Epidermal melanocyte (primary cell): ENCODE measurements around the gene HOXA11.
A peak's percentile ranks its signal among the peaks of the same experiment; 100 is the strongest.

ENCODE experiments used
- DNase-seq: peaks from one replicate; pipeline ENCODE4 v3.0.0; 2011; ENCODE audit warnings: low spot score; ENCODE audit not compliant: insufficient read length

Gene HOXA11

DNA sequence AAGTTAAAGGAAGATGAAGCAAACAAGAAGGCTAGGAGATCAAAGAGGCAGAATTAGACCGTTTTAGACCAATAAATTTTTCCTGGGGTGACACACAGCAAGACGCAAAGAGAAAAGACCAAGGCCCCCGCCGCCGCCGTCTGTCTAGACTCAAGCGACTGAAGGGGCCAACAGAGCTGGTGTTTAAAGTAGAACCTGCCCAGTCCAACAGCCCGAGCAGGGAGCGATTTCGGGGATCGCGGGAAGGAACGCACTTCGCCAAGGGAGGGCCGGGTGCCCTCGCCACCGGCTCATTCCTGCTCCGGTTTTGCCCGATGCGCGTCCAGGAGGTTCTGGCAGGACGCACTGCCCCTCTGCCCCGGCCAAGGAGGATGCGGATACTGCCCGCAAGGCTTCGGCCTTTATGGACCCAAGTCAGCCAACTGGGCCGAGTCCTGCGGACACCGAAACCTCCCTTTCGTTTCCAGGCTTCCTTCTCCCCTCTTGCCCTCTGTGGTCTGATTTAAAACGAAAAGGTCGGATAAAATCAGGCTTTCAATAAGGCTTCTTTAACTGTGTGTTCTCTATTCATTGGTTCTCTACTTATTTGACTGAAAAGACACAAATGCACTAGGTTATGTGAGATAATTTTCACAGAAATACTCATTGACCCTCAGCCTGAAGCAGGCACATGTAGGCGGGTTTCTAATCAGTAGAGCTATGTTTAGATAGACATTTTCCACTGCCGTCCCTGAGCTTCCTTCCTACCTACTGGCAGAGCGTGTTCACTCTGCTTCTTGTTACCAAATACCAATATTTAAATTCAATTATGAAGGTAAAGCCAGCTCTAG lies 26.4 kb downstream of the HOXA11 start:
- no peak for DNase-seq

DNA sequence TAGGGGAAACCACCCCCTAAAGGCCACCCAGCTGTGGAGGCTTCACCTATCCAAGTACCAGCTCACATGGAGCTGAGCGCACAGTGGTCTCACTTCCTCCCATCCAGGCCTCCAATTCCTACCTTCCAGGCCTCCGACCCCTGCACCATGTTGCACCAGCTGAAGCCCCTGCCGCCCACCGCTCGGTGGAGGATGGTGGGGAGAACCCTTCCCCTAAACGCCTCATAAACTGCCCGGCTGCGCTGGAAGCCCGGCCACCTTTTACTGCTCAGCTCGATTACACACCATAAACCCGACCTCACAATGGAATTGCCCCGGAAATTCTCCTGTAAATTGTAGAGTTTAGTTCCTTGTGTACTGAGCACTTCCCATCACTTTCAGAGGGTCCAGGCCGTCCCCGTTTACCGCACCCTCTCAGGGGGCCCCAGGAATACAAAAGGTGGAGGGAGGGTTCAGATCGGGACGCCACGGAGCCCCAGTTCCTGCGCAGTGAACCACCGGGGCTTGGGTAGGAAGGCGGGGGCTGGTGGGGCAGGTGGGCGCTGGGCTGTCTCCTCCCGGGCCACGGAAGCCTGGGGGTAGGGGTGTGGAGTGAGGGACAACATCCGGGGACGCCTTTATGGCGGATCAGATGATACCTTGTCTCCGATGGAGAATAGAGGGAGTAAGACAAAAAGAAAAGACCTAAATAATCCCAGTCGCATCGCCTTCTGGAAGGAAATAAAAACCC lies 27.2 kb downstream of the HOXA11 start:
- no peak for DNase-seq

DNA sequence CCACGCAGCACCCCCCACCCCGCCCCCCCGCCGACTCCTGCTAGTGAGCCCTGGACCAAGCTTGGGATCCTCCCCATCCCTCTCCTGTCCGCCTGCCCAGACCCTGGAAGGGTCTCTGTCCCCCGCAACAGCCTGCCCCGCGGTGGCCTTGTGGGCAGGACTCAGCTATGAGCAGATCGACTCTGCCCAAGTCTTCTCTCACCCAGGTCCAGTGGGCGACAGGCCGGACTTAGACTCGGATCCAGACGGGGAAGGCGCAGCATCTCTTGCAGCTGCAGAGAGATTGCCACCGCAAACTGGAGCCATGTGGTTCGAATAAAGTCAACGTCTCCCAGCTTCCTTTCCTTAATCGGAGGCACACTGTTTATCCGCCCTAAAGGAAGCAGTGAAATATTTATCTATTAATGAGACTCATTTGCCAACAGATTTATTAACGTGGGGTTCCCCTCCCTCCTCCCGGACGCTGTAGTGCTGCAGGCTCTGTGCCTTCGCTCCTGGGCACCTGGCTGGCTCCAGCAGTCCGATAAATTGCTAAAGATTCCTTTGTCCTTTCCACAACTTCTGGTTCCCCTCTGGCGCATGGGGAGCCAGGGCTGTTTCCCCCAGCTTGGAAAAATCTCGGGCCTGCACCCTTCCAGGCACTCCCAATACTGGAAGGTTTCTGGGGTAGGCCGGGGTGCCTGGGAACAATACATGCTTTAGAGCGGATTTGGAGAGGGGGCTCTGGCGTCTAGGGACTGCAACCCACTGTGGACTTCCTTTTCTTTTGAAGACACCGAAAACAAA lies 27.9 kb downstream of the HOXA11 start:
- no peak for DNase-seq

DNA sequence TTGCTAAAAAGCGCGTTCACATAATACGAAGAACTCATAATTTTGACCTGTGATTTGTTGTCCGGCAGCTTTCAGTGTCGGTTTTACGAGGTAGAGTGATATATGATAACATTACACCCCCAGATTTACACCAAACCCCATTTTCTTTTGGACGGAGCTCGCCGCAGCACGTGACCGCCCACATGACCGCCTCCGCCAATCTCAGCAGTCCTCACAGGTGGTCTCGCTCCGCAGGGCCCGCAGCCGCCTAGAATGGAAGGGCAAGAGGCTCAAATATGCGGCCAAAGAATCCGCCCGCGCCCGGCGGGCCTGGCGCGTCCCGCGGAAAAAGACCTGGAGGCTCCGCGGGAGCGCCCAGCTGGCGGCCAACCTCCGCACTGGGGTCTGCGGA lies 28.5 kb downstream of the HOXA11 start, which contains the start of gene HOXA7:
HOXA7 (minus strand) TSS at position 168 of the 391 bp plus-strand sequence; CDS start at position 38, 130 bp downstream.
- DNase-seq: peak; percentile 89

DNA sequence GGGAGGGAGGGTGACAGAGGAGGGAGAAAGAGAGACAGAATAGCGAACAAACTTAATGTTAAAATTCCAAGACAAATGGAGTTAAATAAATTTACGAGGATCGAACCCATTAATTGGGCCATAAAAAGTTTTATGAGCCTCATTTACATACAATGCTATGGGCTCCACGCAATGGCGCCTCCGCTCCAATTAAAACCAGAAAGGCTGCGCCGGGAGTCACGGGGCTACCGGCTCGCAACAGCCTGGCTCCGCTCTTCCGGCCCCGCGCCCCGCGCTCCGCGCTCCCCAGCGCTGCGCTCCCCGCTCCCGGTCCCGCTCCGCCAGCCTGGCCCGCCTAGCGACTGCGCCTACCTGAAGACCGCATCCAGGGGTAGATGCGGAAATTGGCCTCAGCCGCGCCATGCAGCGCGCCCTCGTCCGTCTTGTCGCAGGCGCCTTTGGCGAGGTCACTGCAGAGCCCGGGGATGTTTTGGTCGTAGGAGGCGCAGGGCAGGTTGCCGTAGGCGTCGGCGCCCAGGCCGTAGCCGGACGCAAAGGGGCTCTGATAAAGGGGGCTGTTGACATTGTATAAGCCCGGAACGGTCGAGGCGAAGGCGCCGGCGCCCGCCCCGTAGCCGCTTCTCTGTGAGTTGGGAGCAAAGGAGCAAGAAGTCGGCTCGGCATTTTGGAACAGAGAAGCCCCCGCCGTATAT lies 29.1 kb downstream of the HOXA11 start:
- no peak for DNase-seq

DNA sequence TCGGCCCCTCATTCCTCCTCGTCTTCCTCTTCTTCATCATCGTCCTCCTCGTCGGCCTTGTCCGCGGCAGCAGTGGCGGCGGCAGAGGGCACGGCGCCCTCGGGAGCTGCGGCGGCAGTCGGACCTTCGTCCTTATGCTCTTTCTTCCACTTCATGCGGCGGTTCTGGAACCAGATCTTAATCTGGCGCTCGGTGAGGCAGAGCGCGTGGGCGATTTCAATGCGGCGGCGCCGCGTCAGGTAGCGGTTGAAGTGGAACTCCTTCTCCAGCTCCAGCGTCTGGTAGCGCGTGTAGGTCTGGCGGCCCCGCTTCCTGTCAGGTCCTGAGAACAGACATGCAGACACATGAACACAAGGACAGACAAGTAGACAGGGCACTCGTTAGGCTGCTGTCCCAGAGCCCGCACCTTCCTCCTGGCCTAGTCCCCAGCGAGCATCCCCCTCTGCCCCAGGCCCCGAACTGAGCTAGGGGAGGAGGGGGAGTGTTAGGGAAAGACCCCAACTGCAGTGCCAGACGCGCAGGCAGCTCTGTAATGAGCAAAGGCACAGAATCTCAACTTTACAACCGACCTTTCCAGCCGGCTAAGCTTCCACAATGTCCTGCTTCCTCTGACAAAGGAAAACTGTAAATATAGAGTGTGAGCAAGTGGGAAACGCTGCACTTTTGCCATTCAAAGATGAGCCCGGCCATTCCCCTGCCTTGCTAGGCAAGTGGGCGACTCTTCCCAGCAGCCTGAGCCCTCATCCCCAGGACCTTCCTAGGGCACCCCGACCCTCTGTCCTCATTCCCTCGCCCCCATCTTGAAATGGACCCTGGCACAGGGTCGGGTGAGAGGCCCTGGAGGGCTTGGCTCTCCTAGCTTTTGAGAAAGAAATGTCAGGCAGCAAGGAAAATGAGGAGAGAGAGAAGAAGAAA lies 29.9 kb downstream of the HOXA11 start:
- no peak for DNase-seq

DNA sequence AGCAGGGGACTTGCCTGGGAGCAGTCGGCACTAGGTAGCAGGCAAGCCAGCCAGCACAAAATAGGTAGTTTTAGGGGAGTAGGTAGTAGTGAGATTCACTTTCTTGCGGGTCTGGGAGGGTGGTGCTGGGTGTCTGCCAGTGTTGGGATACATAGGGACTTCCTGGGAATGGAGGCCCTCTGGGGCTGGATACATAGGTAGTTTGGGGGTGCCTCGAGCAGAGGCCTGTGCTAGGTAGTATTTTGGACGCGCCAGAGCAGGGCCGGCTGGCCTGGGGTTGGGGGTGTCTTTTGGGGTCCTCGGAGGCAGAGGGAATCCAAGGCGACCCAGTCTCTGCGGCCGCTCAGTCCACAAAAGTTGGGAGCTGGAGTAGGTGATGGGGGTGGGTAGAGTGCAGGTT lies 30.7 kb downstream of the HOXA11 start:
- no peak for DNase-seq

DNA sequence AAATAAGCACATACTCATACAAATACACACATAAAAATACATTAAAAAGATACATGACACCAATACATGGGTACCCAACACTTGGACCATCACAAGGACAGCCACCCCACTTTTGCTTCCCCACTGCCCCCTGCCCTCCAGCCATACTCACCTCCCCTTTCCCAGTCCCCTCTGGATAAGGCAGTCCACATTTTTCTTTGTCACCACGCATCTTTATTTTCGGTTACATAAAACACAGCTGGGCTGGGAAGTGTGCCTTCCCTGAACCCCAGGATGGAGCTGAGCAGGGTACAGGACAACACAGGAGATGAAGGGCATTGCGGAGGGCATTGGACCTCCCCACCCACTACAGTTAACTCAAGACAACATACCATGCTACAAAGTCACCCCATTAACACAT lies 31.5 kb downstream of the HOXA11 start:
- DNase-seq: no peak

DNA sequence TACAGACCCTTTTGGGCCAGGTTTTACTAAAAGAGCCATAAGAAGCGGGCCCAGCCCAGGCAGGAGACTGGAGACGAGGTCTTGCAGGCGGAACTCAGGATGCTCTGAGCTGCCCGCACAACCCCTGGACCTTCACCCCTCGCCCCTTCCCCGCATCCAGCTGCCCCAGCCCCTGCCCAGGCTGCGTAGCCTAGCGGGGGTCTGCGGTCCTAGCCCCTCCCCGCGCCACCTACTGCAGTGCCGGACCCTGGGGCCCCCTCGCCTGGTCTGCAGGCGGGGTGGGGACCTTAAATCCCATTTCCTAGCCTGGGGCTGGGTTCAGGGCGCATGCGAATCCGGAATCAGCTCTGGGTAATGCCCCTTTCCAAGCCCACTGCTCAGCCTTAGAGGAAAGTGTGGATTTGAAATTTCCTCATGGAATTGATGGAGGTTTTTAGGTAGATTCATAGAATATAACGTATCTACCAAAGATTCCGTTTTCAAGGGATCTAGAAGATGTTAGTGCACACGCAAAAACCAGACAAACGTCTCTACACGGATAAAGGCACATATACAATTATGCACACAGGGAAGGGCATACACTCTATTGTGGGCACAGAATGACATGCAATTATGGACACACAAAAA lies 32.1 kb downstream of the HOXA11 start:
- DNase-seq: no peak

DNA sequence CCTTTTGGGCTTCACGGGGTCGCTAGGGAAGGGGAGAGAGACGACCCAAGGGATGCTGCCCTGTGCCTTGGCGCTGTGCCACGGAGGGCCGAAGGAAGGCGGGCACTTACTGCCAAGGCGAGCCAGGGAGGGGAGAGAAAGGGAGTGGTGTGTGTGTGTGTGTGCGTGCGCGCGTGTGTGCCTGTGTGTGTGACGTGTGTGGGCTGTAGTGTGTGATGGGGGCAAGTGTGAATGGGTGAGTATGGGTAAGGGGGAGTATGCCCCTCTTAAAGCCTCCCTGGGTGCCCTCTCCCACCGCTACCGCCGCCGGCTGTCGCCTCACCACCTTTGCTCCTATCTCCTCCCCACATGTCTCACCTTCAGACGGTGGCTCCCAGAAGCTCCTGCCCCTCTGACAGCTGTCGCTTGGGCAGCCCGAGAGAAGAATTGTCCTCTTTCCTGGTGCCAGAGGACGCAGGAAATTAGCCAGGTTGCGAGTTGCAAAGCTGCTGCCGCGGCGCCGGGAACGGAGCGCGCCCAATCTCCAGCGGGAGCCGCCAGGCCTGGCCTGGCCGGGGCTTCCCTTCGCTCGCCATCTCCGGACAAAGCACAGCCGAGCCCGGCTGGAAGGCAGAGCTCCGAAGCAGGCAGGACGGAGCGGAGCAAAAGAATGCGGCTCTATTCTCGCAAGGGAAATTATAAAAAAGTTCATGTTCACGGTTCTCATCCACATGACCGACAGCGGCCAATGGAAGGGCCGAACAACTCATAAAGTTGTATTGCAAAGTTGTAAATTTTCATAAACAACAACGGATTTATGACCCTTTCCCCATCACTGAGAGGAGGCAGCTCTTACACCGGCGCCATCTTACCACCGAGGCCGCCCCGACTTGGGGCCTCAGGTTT lies 32.9 kb downstream of the HOXA11 start, which contains the start of gene HOXA3:
HOXA3 (minus strand) TSS at position 653 of the 885 bp plus-strand sequence. CDS start 41,943 bp downstream, outside the sequence.
- DNase-seq: peak; percentile 87

DNA sequence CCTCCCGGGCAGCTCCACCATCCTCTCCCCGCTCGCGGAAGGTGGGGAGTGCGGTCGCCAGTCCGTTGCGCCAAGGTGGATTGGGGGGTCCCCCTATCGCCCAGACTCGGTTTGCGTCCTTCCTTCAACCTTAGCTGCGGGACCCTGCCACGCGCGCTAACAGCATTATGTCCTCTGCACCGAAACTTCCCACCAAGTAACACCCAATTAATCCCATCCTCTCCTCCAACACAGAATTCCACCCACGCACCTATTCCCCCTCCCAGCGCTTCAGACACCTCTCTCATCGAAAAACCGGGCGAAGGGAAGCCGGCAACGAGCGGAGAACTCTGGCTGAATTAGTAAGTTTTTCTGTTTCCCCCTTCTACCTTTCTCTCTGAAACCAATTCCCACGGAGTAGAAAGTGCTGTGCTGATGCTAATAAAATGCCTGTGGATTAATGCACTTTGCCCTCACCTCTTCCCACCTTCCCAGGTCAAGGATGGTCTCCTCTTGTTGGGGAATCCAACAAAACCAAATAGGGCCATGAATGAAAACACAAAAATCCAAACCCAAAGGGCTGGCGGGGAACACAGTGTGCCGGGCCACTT lies 33.6 kb downstream of the HOXA11 start:
- DNase-seq: no peak

DNA sequence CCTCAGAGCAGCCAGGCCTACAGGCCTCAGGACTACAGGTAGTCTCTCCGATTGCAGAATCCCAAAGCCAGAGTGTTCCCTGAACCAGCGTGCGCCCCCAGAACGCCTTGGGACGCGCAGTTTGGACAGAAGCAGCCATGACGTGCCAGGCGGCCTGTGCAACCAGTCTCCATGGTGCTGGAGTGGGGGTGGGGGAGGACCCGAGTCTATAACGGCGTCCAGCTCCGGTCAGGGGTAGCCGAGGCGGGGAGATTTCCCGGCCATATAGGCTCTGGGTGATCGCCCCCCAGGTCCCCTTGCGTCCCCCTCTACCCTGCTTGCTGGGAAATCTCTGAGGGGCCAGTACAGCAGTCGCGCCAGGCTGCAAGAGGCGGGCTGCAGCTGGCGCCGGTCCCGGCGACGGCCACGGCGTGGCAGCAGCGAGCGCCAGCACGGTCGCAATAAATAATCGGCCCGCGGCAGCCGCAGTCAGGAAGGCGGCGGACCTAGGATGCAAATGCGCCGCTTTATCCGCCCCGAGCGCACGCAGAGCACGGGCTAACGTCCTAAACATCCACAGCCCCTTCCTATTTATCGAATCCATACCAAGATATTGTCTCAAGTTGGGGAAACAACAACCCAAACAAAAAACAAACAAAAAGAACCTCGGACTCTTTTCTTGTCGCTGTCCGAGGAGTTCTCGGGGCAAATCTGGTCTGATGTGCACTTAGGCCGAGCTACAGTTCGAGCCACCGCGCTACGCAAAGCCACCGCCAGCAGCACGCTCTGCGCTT lies 34.3 kb downstream of the HOXA11 start:
- peak; percentile 97 for DNase-seq

DNA sequence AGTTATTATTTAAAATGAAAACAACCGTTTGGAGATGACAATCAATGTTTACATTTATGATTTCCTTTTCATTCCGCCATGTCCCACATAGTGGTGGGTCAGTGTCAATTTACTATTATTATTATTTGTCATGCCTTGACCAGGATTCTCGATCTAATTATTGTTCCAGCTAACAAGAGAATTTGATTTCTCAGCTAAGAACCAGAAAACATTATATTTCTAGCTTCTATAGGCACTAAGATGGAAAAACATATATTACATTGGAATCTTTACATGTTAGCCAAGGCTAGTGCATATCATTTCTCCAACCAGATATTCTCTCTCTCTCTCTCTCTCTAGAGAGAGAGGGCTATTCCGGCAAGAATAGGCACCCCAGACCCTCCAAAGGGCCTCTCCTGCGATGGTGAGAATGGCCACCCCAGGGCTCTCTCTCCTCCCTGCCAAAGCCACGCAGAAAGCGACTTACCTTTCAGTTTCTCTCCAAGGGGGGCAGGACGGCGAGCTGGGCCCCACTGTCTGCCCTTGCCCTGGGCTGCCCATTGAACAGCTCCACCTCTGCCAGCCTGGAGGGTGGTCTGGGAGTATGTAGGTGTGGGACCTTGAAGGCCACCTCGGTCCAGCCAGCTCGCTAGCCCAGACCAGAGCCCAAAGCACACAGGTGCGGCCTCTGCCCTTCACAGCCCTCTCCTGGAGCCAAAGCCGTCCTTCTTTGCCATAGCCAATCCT lies 35.0 kb downstream of the HOXA11 start:
- no peak for DNase-seq

DNA sequence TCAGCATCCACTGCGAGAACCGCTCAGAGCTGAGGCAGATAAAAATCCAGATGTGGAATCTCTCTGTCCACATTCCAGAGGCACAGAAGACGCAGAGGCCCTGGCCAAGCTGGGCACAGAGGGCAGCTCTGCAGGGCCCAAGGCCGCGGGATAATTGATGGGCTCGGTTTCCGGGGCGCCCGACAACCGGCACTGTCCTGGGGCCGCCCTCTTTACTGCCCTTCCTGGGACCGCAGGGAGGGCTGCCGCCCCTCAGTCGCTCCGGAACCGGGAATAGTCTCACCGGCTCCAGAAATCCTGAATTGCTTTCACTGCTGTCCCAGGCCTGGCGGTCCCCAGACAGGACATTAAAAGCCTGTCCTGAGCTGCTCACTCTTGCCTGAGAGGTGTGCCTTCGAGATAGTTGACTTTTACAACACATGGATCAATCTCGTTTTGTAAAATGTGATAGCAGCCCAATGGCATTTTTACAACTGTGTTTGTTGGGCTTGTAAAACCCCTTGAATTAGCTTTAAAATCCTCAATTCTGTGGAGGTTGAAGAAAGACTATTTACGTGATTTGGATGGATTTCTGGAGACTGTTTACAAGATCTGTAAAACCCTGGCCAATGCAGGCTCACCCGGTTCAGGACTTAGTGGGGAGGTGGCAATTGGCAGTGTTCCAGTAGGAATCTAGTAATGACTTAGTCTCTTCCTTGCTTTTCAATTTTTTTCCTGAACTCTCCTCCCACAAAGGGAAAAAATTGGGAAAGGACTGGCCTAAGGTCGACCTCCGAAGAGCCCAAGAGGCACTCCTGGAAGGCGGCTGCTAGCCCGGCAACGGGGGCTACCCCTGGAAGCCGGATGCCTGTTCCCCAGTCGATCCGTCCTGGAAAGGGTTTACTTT lies 36.0 kb downstream of the HOXA11 start:
- no peak for DNase-seq

DNA sequence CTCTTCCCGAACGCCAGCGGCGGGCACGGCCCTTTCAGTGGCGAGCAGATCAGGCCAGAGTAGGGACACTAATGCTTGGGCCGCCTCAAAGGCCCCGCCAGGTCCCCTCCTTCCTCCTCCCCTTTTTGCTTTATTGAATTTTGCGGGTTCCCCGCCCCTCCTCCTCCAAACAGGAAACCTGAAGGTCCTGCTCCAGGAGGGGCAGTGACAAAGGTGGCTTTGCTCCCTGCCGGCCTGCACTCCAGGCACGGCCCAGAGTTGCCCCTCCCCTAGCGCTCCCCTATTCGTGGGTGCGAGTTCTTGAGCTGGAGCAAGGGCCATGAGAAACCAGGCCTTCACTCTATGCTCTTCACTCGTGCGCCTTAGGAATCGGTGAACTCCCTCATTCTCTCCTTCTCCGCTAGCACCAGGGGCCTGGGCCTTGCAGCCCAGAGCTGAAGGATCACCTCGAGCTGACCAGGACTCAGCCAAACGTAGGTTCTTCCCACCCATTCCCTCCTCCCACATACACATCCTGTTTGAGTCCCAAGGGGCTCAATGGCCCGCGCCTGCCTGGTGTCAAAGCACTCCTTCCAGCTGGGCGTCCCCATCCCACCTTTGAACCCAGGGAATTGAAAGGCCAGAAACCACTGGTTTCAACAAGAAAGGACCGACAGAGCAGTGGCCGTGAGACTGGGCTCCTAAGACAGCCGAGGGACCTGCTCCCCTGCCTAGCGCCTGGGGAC lies 36.8 kb downstream of the HOXA11 start:
- no peak for DNase-seq
